ENCODE measurements around the gene SERHL2. TPM values are rescaled to one million over a fixed set of nuclear protein-coding genes. Genes with fewer than 3 reads are reported as not detected.

Gene SERHL2
- total and polyA plus RNA-seq, 12 donors, result 1.4 to 6.1 (median 3.5) TPM

- TF ChIP-seq, protein P1, sequence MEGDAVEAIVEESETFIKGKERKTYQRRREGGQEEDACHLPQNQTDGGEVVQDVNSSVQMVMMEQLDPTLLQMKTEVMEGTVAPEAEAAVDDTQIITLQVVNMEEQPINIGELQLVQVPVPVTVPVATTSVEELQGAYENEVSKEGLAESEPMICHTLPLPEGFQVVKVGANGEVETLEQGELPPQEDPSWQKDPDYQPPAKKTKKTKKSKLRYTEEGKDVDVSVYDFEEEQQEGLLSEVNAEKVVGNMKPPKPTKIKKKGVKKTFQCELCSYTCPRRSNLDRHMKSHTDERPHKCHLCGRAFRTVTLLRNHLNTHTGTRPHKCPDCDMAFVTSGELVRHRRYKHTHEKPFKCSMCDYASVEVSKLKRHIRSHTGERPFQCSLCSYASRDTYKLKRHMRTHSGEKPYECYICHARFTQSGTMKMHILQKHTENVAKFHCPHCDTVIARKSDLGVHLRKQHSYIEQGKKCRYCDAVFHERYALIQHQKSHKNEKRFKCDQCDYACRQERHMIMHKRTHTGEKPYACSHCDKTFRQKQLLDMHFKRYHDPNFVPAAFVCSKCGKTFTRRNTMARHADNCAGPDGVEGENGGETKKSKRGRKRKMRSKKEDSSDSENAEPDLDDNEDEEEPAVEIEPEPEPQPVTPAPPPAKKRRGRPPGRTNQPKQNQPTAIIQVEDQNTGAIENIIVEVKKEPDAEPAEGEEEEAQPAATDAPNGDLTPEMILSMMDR (IDR thresholded peaks at IDR 0.05), result no peak
- 94 to 95% methylated on average over 12 of the region's 12 CpGs for WGBS, 2 donors
- Histone ChIP-seq H3K9me3 (no peaks in the 10 kb centered on the region), H3K27ac (no peak overlapping the region), H3K4me1 (peaks cover under 1 to 30% (median 23%) of the 10 kb centered on the region in 9 donors), H3K36me3 (peaks cover 0 to 100% (median 65%) of the 10 kb centered on the region in 9 donors), H3K4me3 (no peak overlapping the region), H3K27me3 (no peaks in the 10 kb centered on the region)
- no peak for ATAC-seq
- intact Hi-C loops (cut with DNase I), result no loop called here
- no peak for DNase-seq
Measured at GRCh38 chr22:42591987-42592386, 38.2 kb downstream of the SERHL2 start.

DNA sequence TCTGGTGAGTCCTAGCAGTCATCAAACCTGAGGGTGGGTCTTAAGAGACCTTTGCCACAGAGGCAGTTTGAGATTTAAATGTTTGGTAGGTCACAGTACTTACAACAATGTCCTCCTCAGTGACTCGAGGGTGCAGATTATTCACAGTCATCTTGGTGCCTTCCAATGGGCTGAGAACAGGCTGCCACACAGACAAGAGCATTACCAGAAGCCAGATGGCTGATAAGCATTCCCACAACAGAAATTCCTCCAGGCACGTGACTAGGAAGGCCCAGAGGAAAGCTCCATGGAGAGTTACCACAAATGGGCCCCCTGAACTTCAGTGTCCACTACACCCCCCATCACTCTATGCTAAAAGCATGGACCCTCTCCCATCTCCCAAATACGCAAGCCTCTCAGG, 41.7 kb downstream of the SERHL2 start:
- WGBS, 2 donors, result 42 to 51% methylated on average over 3 of the region's 3 CpGs

GRCh38 chr22:42596336-42596735, 42.6 kb downstream of the SERHL2 start:
- peaks cover 0 to 100% (median 70%) of the 10 kb centered on the region in 9 donors for H3K36me3 ChIP-seq
- 10 to 14% methylated on average over 5 of the region's 5 CpGs for WGBS, 2 donors
- intact Hi-C loops (cut with DNase I), result no loop called here
- peaks cover 4 to 40% (median 29%) of the 10 kb centered on the region in 9 donors for H3K4me1 ChIP-seq
- H3K27me3 ChIP-seq, result no peaks in the 10 kb centered on the region
- ATAC-seq, result peak; percentile 78 to 91 (median 87)
- H3K9me3 ChIP-seq, result no peaks in the 10 kb centered on the region
- H3K27ac ChIP-seq, result peak overlapping the region; percentile 18 to 83 (median 70)
- H3K4me3 ChIP-seq, result no peak overlapping the region
- peak; percentile 43 to 53 for DNase-seq
- TF ChIP-seq, protein P1 (IDR thresholded peaks at IDR 0.05), result no peak

More for the DNA sequence above, 41.7 kb downstream of the SERHL2 start:
- Histone ChIP-seq H3K9me3 (no peaks in the 10 kb centered on the region), H3K36me3 (peaks cover 0 to 100% (median 64%) of the 10 kb centered on the region in 9 donors), H3K27ac (peak overlapping the region; percentile 41 to 83 (median 70)), H3K27me3 (no peaks in the 10 kb centered on the region), H3K4me3 (no peak overlapping the region), H3K4me1 (peaks cover 4 to 40% (median 29%) of the 10 kb centered on the region in 9 donors)
- DNase-seq (peak in 1 of 2 donors; percentile 49), ATAC-seq (peak; percentile 44 to 86 (median 78))
- TF ChIP-seq, protein P1 (IDR thresholded peaks at IDR 0.05), result no peak
- intact Hi-C loops (cut with DNase I), result no loop called here

DNA sequence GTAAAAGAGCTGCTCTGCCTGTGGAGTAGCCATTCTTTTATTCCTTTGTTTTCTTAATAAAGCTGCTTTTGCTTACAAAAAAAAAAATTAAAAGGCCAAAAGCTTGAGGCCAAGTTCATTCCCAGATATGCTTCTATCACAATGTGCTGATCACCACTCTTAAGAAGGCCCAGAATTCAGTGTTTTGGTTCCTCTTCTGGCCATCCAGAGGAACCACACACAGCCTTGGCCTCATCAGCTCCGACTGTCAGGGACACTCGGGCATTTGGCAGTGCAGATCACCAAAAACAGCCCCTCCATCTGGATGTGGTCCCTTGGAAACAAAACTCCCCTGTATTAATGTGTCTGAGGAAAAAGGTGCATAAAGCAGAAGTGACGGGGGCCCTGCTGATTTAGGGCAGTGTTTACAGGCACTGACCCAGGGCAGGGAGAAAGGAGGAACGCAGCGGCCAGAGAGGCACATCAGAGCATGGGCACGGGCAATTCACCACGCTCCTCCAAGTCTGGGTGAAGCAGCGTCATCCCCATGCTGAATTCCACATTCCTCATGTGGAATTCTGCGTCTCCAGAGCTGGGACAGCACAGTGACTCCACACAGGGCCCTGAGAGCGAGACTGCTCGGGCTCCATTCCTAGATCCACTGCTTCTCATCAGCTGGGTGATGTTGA, 43.2 kb downstream of the SERHL2 start:
- Histone ChIP-seq H3K27ac (peak overlapping the region; percentile 18 to 83 (median 70)), H3K9me3 (no peaks in the 10 kb centered on the region), H3K4me1 (peaks cover 4 to 40% (median 29%) of the 10 kb centered on the region in 9 donors), H3K36me3 (peaks cover 0 to 100% (median 70%) of the 10 kb centered on the region in 9 donors), H3K4me3 (no peak overlapping the region), H3K27me3 (no peaks in the 10 kb centered on the region)
- 51 to 72% methylated on average over 11 of the region's 11 CpGs for WGBS, 2 donors
- TF ChIP-seq, protein P1 (IDR thresholded peaks at IDR 0.05), result no peak
- intact Hi-C loops (cut with DNase I), result no loop called here
- DNase-seq, result no peak
- ATAC-seq, result peak in 6 of 8 donors; percentile 3 to 24 (median 14)
